Hepatocyte (in vitro differentiated cells): ENCODE measurements around the gene ADGB. TPM values are rescaled to one million over a fixed set of nuclear protein-coding genes. Genes with fewer than 3 reads are reported as not detected.

Experiments used
- DNase-seq: peaks from one replicate; pipeline ENCODE4 v3.0.0-alpha.2; 2016; ENCODE audit warnings: low spot score
- H2AFZ ChIP-seq: fragments of 200-600 bp; sonication (generic); 2 replicates; pipeline ENCODE4 v1.6.0; 2016; ENCODE audit warnings: antibody characterized with exemption, mild to moderate bottlenecking
- H3K27ac ChIP-seq: fragments of 200-600 bp; sonication (generic); 2 replicates; pipeline ENCODE4 v1.5.1; 2016; ENCODE audit warnings: mild to moderate bottlenecking
- H3K27me3 ChIP-seq: fragments of 200-600 bp; sonication (generic); 2 replicates; pipeline ENCODE4 v1.6.1; 2016
- H3K36me3 ChIP-seq: fragments of 200-600 bp; sonication (generic); replicated peaks from 2 replicates; pipeline ENCODE4 v1.5.1; 2016; ENCODE audit warnings: low read depth; ENCODE audit not compliant: insufficient read depth
- H3K4me1 ChIP-seq: fragments of 200-600 bp; sonication (generic); 2 replicates; pipeline ENCODE4 v1.5.1; 2016; ENCODE audit warnings: mild to moderate bottlenecking, moderate library complexity; ENCODE audit not compliant: insufficient read depth
- H3K4me2 ChIP-seq: fragments of 200-600 bp; sonication (generic); 2 replicates; pipeline ENCODE4 v1.6.0; 2016
- H3K4me3 ChIP-seq: fragments of 200-600 bp; sonication (generic); 2 replicates; pipeline ENCODE4 v1.5.1; 2016; ENCODE audit warnings: mild to moderate bottlenecking
- H3K79me2 ChIP-seq: fragments of 200-600 bp; sonication (generic); 2 replicates; pipeline ENCODE4 v1.6.0; 2017; ENCODE audit warnings: mild to moderate bottlenecking
- H3K9me2 ChIP-seq: fragments of 200-600 bp; sonication (generic); replicated peaks from 2 replicates; pipeline ENCODE4 v1.6.0; 2017; ENCODE audit warnings: mild to moderate bottlenecking; ENCODE audit not compliant: insufficient read depth
- H3K9me3 ChIP-seq: fragments of 200-600 bp; sonication (generic); 2 replicates; pipeline ENCODE4 v1.5.1; 2016; ENCODE audit warnings: low read depth, mild to moderate bottlenecking
- H4K20me1 ChIP-seq: fragments of 200-600 bp; sonication (generic); 2 replicates; pipeline ENCODE4 v1.6.0; 2016; ENCODE audit warnings: mild to moderate bottlenecking; ENCODE audit not compliant: insufficient read depth, poor library complexity, severe bottlenecking
- EZH2 ChIP-seq: fragments of 200-600 bp; sonication (generic); IDR thresholded peaks from 2 replicates; pipeline ENCODE4 v1.6.1; 2016; ENCODE audit warnings: antibody characterized with exemption, mild to moderate bottlenecking, borderline replicate concordance
- EZH2phosphoT487 ChIP-seq: fragments of 200-600 bp; sonication (generic); IDR thresholded peaks from one replicate; pipeline ENCODE4 v1.6.1; 2018; ENCODE audit warnings: antibody characterized with exemption, mild to moderate bottlenecking, low read depth, moderate library complexity; ENCODE audit not compliant: unreplicated experiment, severe bottlenecking
- WGBS: methylation state at CpG from one replicate; pipeline ENCODE4 v1.1.6; 2016; ENCODE audit warnings: low lambda C conversion rate; ENCODE audit errors: missing lambda C conversion rate; 5-methylcytosine and 5-hydroxymethylcytosine counted together
- polyA plus RNA-seq: library from polyadenylated mRNA; unstranded; fragments of >200 nt; fragmentation: Nextera tagmentation; extraction: Ambion mirVana; gene quantifications from 2 replicates; pipeline ENCODE4 v1.2.1, GENCODE V29; 2016
- total RNA-seq: library from RNA; depleted of rRNA; stranded (reverse); fragments of >200 nt; gene quantifications from 2 replicates; pipeline ENCODE4 v1.2.3, GENCODE V29; 2014
- TF ChIP-seq, protein P1 (sequence below): fragments of 200-600 bp; sonication (generic); IDR thresholded peaks from 2 replicates; pipeline ENCODE4 v1.5.1; 2016; ENCODE audit warnings: antibody characterized with exemption, mild to moderate bottlenecking; ENCODE audit not compliant: poor library complexity

ADGB gene
- total and polyA plus RNA-seq, 2 experiments from 2014 or later, result 0.33 TPM; not detected in 1

DNA sequence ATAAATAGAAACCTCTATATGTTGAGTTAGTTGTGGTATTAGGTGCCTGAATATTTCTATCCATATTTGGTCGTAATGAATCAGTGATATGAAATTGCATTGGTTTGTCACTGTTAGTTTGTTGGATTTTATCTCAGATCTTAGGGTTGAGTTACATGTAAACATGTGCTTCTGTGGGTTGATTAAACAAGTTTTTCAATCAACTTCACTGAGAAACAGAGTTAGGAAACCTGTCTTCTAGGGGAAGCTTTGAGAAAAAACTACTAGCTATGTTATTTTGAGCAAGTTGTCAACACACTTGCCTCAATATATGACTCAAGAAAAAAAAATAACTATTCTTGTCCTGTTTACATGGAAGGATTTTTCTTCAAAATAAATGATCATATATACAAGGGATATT lies 14.8 kb upstream of the ADGB start:
- Histone ChIP-seq H3K9me2 (no peaks in the 10 kb centered on the region), H3K79me2 (no peaks in the 10 kb centered on the region), H2AFZ (no peak overlapping the region), H3K9me3 (no peaks in the 10 kb centered on the region), H3K27me3 (no peaks in the 10 kb centered on the region), H4K20me1 (no peaks in the 10 kb centered on the region), H3K36me3 (no peaks in the 10 kb centered on the region), H3K4me3 (no peak overlapping the region), H3K4me1 (no peaks in the 10 kb centered on the region), H3K4me2 (no peak overlapping the region), H3K27ac (no peak overlapping the region)
- no peak for TF ChIP-seq EZH2
- TF ChIP-seq, protein P1, sequence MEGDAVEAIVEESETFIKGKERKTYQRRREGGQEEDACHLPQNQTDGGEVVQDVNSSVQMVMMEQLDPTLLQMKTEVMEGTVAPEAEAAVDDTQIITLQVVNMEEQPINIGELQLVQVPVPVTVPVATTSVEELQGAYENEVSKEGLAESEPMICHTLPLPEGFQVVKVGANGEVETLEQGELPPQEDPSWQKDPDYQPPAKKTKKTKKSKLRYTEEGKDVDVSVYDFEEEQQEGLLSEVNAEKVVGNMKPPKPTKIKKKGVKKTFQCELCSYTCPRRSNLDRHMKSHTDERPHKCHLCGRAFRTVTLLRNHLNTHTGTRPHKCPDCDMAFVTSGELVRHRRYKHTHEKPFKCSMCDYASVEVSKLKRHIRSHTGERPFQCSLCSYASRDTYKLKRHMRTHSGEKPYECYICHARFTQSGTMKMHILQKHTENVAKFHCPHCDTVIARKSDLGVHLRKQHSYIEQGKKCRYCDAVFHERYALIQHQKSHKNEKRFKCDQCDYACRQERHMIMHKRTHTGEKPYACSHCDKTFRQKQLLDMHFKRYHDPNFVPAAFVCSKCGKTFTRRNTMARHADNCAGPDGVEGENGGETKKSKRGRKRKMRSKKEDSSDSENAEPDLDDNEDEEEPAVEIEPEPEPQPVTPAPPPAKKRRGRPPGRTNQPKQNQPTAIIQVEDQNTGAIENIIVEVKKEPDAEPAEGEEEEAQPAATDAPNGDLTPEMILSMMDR, result no peak
- no peak for TF ChIP-seq EZH2phosphoT487
- 73% methylated on average over 1 of the region's 1 CpG for WGBS
- DNase-seq, result no peak

DNA sequence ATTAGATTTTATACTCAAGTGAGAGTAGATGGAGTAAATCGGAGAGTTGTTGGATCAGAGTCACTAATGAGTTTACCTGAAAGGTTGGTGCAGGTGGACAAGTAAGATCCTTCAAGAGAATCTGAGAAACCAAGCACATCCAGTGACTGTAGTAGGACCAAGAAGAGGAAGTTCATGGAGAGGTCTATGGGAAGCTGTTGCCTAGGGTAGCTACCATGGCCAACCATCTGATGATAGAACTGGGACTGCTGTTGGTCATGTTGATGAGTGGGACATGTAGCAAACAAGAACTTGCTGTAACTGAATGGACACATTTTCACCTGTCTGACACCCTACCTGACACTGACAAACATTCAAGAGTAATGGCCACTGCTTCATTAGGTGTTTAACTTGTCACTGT lies 11.3 kb upstream of the ADGB start:
- no peaks in the 10 kb centered on the region for H3K4me1 ChIP-seq
- H3K4me2 ChIP-seq, result no peak overlapping the region
- 0% methylated on average over 1 of the region's 1 CpG for WGBS
- H3K36me3 ChIP-seq, result no peaks in the 10 kb centered on the region
- H2AFZ ChIP-seq, result no peak overlapping the region
- no peaks in the 10 kb centered on the region for H4K20me1 ChIP-seq
- H3K79me2 ChIP-seq, result no peaks in the 10 kb centered on the region
- H3K9me3 ChIP-seq, result no peaks in the 10 kb centered on the region
- TF ChIP-seq, protein P1, result no peak
- no peak for TF ChIP-seq EZH2phosphoT487
- TF ChIP-seq EZH2, result no peak
- no peaks in the 10 kb centered on the region for H3K9me2 ChIP-seq
- no peak overlapping the region for H3K4me3 ChIP-seq
- no peak for DNase-seq
- H3K27ac ChIP-seq, result no peak overlapping the region
- no peaks in the 10 kb centered on the region for H3K27me3 ChIP-seq

DNA sequence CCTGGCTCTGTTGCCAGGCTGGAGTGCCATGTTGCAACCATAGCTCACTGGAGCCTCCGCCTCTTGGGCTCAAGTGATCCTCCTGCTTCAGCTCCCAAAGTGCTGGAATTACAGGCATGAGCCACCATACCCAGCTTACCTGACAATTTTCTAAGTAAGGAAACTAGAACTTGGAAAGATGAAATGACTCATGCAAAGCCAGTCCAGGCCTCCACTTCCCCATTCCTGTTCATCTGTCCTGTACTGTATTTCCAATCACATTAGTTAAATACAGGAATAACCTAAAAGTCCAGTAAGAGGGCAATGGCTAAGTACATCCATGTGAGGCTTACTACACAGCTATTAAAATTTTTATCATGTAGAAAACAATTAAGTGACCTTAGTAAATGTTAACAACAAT lies 8.3 kb upstream of the ADGB start:
- TF ChIP-seq EZH2 (no peak), EZH2phosphoT487 (no peak)
- TF ChIP-seq, protein P1, result no peak
- 100% methylated on average over 1 of the region's 1 CpG for WGBS
- H3K4me2 ChIP-seq, result no peak overlapping the region
- no peaks in the 10 kb centered on the region for H3K9me3 ChIP-seq
- H3K9me2 ChIP-seq, result no peaks in the 10 kb centered on the region
- H3K27ac ChIP-seq, result no peak overlapping the region
- DNase-seq, result no peak
- no peaks in the 10 kb centered on the region for H3K36me3 ChIP-seq
- no peaks in the 10 kb centered on the region for H3K4me1 ChIP-seq
- H3K27me3 ChIP-seq, result no peaks in the 10 kb centered on the region
- H3K79me2 ChIP-seq, result no peaks in the 10 kb centered on the region
- H4K20me1 ChIP-seq, result no peaks in the 10 kb centered on the region
- H3K4me3 ChIP-seq, result no peak overlapping the region
- H2AFZ ChIP-seq, result no peak overlapping the region

DNA sequence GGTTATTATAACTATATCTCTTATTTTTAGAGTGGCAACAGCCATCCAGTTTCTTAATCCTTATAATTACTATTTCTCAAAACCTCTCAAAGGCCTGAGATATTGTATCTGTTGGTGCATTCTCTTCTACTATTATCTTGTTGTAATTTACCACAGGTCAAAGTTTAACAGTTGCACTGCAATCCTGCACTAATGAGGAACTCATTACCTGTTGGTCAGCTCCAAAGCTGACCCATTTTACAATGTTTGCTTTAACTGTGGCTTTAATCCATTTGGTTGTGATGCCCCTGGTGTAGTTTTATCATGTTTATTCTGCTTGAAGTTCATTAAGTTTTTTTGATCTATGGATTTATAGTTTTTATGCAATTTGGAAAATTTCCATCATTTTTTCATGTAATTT lies 6.3 kb upstream of the ADGB start:
- DNase-seq, result no peak
- H3K9me3 ChIP-seq, result no peaks in the 10 kb centered on the region

More for the DNA sequence above, 6.3 kb upstream of the ADGB start:
- Histone ChIP-seq H3K79me2 (no peaks in the 10 kb centered on the region), H3K9me2 (no peaks in the 10 kb centered on the region), H3K27ac (no peak overlapping the region), H2AFZ (no peak overlapping the region), H3K27me3 (no peaks in the 10 kb centered on the region), H4K20me1 (no peaks in the 10 kb centered on the region), H3K4me2 (no peak overlapping the region), H3K4me1 (no peaks in the 10 kb centered on the region), H3K4me3 (no peak overlapping the region), H3K36me3 (no peaks in the 10 kb centered on the region)
- TF ChIP-seq EZH2 (no peak), EZH2phosphoT487 (no peak)
- TF ChIP-seq, protein P1, result no peak
